Caco-2 (cell line): ENCODE measurements around the gene CACNB2. TPM values are rescaled to one million over a fixed set of nuclear protein-coding genes. Genes with fewer than 3 reads are reported as not detected.

Experiments
- BruUV-seq: library from RNA; stranded (reverse); fragments of 400-500 nt; replicated peaks from 2 replicates; lab custom pipeline; 2021; lab: Mats Ljungman, UMichigan
- CTCF ChIA-PET: fragments of 300-600 bp; sonication (Branson Sonifier 250); formaldehyde crosslinking; loops from one replicate; lab custom pipeline; 2022; ENCODE audit warnings: antibody characterized with exemption; lab: Charles Lee
- POLR2A ChIA-PET: fragments of 300-600 bp; sonication (Branson Sonifier 250); formaldehyde crosslinking; loops from one replicate; lab custom pipeline; 2022; ENCODE audit warnings: antibody characterized with exemption; lab: Charles Lee
- DNase-seq, 2 experiments: peaks; one replicate each; pipeline versions ENCODE4 v3.0.0 to v3.0.0-alpha.2; 2020 to 2022
- H3K27me3 ChIP-seq: replicated peaks from 2 replicates; pipeline ENCODE4 v1.6.0; 2011; ENCODE audit warnings: low read length; ENCODE audit not compliant: control insufficient read depth, insufficient read depth
- H3K36me3 ChIP-seq: 2 replicates; pipeline ENCODE4 v1.5.1; 2011; ENCODE audit warnings: low read length; ENCODE audit not compliant: control insufficient read depth, insufficient read depth
- H3K4me1 ChIP-seq: fragments of 250-450 bp; sonication (Bioruptor Pico); 2 replicates; pipeline ENCODE4 v1.5.1; 2020; ENCODE audit warnings: mild to moderate bottlenecking
- H3K4me3 ChIP-seq: 2 replicates; pipeline ENCODE4 v1.5.1; 2011; ENCODE audit warnings: low read depth, mild to moderate bottlenecking, control low read depth, low read length
- H3K9me3 ChIP-seq: fragments of 250-450 bp; sonication (Bioruptor Pico); 2 replicates; pipeline ENCODE4 v1.5.1; 2020; ENCODE audit warnings: mild to moderate bottlenecking, moderate library complexity
- H3K27ac Mint-ChIP-seq: one replicate; pipeline ENCODE4 v1.8.0; 2022; ENCODE audit warnings: mixed read lengths; ENCODE audit not compliant: unreplicated experiment
- H3K27me3 Mint-ChIP-seq: one replicate; pipeline ENCODE4 v1.8.0; 2022; ENCODE audit warnings: mixed read lengths; ENCODE audit not compliant: insufficient read depth, unreplicated experiment
- H3K36me3 Mint-ChIP-seq: one replicate; pipeline ENCODE4 v1.8.0; 2022; ENCODE audit warnings: mild to moderate bottlenecking, mixed read lengths; ENCODE audit not compliant: insufficient read depth, unreplicated experiment
- H3K4me1 Mint-ChIP-seq: one replicate; pipeline ENCODE4 v1.8.0; 2022; ENCODE audit warnings: low read depth, mixed read lengths; ENCODE audit not compliant: unreplicated experiment
- H3K4me3 Mint-ChIP-seq: one replicate; pipeline ENCODE4 v1.8.0; 2022; ENCODE audit warnings: mild to moderate bottlenecking, moderate library complexity, mixed read lengths; ENCODE audit not compliant: unreplicated experiment
- H3K9me3 Mint-ChIP-seq: one replicate; pipeline ENCODE4 v1.8.0; 2022; ENCODE audit warnings: mixed read lengths; ENCODE audit not compliant: unreplicated experiment
- intact Hi-C: fragments of 100-400 bp; cut with micrococcal nuclease; formaldehyde crosslinking; loops from one replicate; pipeline ENCODE4 v1.10.0; 2022; ENCODE audit not compliant: unreplicated experiment
- total RNA-seq: library from RNA; stranded (reverse); gene quantifications from 2 replicates; pipeline ENCODE4 v1.2.3, GENCODE V29; 2022
- TF ChIP-seq, protein P1 (sequence below), 2 experiments: fragments of 200-600 bp in 1 of 2; IDR thresholded peaks; 1 replicate in 1 of 2; 2 replicates in 1 of 2; pipeline versions ENCODE4 v1.5.1 to v1.8.0; 2011 to 2022; ENCODE audit warnings: antibody characterized with exemption in 1 of 2, control low read depth in 1 of 2, inconsistent platforms in 1 of 2, low read depth in 1 of 2, low read length in 1 of 2, mild to moderate bottlenecking in 1 of 2, moderate library complexity in 1 of 2; ENCODE audit not compliant: insufficient read depth in 1 of 2, severe bottlenecking in 1 of 2, unreplicated experiment in 1 of 2

The CACNB2 gene
- total RNA-seq, 1 experiment from 2014 or later, result 0.98 TPM

DNA sequence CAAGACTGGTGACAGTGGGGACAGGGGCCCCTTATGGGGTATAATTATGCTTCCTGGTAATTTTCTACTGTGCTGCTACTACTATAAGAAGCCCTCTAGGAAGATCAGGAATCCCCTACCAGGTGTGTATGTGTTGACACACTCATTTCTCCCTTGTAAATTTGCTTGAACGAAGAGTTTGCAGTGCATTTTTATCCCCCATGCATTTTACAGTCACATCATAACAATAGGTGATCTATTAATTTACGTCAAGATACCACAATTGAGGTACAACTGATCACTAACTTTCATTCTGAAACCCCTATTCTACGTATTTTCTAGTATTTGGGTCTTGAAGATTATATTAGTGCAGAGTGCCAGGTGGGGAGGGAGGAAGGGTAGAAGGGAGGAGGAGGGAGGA, 258.9 kb downstream of the CACNB2 start:
- H3K4me3 ChIP-seq, result no peak overlapping the region
- TF ChIP-seq, protein P1, sequence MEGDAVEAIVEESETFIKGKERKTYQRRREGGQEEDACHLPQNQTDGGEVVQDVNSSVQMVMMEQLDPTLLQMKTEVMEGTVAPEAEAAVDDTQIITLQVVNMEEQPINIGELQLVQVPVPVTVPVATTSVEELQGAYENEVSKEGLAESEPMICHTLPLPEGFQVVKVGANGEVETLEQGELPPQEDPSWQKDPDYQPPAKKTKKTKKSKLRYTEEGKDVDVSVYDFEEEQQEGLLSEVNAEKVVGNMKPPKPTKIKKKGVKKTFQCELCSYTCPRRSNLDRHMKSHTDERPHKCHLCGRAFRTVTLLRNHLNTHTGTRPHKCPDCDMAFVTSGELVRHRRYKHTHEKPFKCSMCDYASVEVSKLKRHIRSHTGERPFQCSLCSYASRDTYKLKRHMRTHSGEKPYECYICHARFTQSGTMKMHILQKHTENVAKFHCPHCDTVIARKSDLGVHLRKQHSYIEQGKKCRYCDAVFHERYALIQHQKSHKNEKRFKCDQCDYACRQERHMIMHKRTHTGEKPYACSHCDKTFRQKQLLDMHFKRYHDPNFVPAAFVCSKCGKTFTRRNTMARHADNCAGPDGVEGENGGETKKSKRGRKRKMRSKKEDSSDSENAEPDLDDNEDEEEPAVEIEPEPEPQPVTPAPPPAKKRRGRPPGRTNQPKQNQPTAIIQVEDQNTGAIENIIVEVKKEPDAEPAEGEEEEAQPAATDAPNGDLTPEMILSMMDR (IDR thresholded peaks at IDR 0.05; ENCODE audit: insufficient read depth in 1 of 2, low read depth in 1 of 2, low read length in 1 of 2, severe bottlenecking in 1 of 2, unreplicated experiment in 1 of 2), result no peak
- Mint-ChIP-seq H3K27ac (no peak overlapping the region), H3K4me1 (peaks cover 16% of the 10 kb centered on the region), H3K4me3 (no peak overlapping the region), H3K27me3 (no peaks in the 10 kb centered on the region), H3K9me3 (no peaks in the 10 kb centered on the region), H3K36me3 (no peaks in the 10 kb centered on the region)
- intact Hi-C loops, result no loop called here
- DNase-seq, result no peak
- ChIA-PET POLR2A (no interaction called here), CTCF (no interaction called here)
- H3K27me3 ChIP-seq, result no peaks in the 10 kb centered on the region
- peaks cover 6% of the 10 kb centered on the region; the same call in 1 of the 2 replicates for H3K4me1 ChIP-seq
- no peaks in the 10 kb centered on the region for H3K9me3 ChIP-seq
- BruUV-seq, result no TSS peak
- no peaks in the 10 kb centered on the region for H3K36me3 ChIP-seq

DNA sequence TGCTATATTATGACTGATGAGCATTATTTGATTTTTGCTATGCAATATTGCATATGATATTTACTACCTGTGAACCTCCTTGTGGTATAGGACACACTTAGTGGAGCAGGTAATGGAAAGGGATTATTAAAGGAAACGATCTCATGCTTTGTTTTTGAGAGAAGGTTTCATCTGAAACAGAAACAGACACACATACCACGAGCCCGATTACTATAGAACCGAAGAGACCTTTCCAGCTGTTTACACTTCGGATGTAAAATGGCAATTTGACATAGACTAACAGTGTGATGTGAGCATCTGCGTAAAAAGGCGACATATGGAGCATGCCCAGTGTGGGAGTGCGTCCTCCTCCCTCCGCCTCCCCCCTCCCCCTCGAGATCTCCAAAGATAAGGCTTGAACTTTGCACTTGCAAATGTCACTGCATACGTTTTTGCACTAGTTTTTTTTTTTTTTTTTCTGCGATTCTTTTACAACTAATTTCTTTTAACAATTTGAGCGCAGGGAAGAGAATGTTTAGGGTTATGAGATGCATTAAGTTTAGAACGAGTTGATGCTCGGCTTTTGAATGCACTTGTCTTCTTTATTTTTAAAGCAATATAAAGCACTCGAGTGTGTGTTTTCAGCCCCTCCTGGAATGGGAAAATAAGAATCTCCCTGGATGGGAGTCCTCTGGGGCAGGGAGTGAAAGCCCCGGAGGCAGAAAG, 260.1 kb downstream of the CACNB2 start:
- H3K4me3 Mint-ChIP-seq, result peak overlapping the region; percentile 72
- peaks cover 16% of the 10 kb centered on the region for H3K4me1 Mint-ChIP-seq
- intact Hi-C loops, result loop anchor here (5.0 kb wide), 1 partner anchor 272 kb away; no protein-coding TSS in a partner anchor
- CTCF ChIA-PET, result no interaction called here
- peak overlapping the region; percentile 17 for H3K27ac Mint-ChIP-seq
- no peaks in the 10 kb centered on the region for H3K9me3 Mint-ChIP-seq
- no TSS peak for BruUV-seq
- Histone ChIP-seq H3K36me3 (no peaks in the 10 kb centered on the region), H3K9me3 (no peaks in the 10 kb centered on the region), H3K4me1 (peaks cover 6% of the 10 kb centered on the region; the same call in 1 of the 2 replicates), H3K27me3 (no peaks in the 10 kb centered on the region), H3K4me3 (peak overlapping the region; percentile 39)
- POLR2A ChIA-PET, result interaction anchor here (0.6 kb wide), 1 partner anchor 1529 kb away, joined by 5 read pairs; no protein-coding TSS in a partner anchor
- no peaks in the 10 kb centered on the region for H3K36me3 Mint-ChIP-seq
- peak; percentile 72 to 85 for DNase-seq
- TF ChIP-seq, protein P1 (IDR thresholded peaks at IDR 0.05; ENCODE audit: insufficient read depth in 1 of 2, low read depth in 1 of 2, low read length in 1 of 2, severe bottlenecking in 1 of 2, unreplicated experiment in 1 of 2), result no peak
- no peaks in the 10 kb centered on the region for H3K27me3 Mint-ChIP-seq

DNA sequence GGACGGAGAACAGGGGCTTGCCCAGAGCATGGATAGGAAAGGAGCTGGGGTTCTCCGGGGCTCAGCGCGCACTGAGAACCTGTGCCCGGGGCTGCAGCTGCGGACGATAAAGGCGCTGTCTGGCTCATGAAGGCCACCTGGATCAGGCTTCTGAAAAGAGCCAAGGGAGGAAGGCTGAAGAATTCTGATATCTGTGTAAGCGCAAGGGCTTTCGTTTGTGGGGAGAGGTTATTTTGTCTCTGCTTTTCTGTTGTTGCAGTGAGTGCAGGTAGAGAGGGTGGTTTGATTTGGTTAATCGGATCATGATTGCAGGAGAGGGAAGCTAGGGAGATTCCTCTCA, 260.7 kb downstream of the CACNB2 start:
- BruUV-seq, result no TSS peak
- H3K9me3 Mint-ChIP-seq, result no peaks in the 10 kb centered on the region
- intact Hi-C loops, result loop anchor here (5.0 kb wide), 1 partner anchor 271 kb away; no protein-coding TSS in a partner anchor
- Histone ChIP-seq H3K4me3 (peak overlapping the region; percentile 39), H3K27me3 (no peaks in the 10 kb centered on the region), H3K4me1 (peaks cover 6% of the 10 kb centered on the region; the same call in 1 of the 2 replicates), H3K36me3 (no peaks in the 10 kb centered on the region), H3K9me3 (no peaks in the 10 kb centered on the region)
- DNase-seq, result peak; percentile 42 to 48
- H3K27me3 Mint-ChIP-seq, result no peaks in the 10 kb centered on the region
- H3K27ac Mint-ChIP-seq, result peak overlapping the region; percentile 17
- H3K4me1 Mint-ChIP-seq, result peaks cover 16% of the 10 kb centered on the region
- H3K36me3 Mint-ChIP-seq, result no peaks in the 10 kb centered on the region
- ChIA-PET POLR2A (interaction anchor here (0.6 to 0.7 kb wide), 2 partner anchors 258 to 1530 kb away, joined by 4 to 5 read pairs; no protein-coding TSS in a partner anchor), CTCF (no interaction called here)
- peak overlapping the region; percentile 72 for H3K4me3 Mint-ChIP-seq
- TF ChIP-seq, protein P1 (IDR thresholded peaks at IDR 0.05; ENCODE audit: insufficient read depth in 1 of 2, low read depth in 1 of 2, low read length in 1 of 2, severe bottlenecking in 1 of 2, unreplicated experiment in 1 of 2), result no peak
